ENCODE results near the gene ZCCHC24.

Gene ZCCHC24

DNA sequence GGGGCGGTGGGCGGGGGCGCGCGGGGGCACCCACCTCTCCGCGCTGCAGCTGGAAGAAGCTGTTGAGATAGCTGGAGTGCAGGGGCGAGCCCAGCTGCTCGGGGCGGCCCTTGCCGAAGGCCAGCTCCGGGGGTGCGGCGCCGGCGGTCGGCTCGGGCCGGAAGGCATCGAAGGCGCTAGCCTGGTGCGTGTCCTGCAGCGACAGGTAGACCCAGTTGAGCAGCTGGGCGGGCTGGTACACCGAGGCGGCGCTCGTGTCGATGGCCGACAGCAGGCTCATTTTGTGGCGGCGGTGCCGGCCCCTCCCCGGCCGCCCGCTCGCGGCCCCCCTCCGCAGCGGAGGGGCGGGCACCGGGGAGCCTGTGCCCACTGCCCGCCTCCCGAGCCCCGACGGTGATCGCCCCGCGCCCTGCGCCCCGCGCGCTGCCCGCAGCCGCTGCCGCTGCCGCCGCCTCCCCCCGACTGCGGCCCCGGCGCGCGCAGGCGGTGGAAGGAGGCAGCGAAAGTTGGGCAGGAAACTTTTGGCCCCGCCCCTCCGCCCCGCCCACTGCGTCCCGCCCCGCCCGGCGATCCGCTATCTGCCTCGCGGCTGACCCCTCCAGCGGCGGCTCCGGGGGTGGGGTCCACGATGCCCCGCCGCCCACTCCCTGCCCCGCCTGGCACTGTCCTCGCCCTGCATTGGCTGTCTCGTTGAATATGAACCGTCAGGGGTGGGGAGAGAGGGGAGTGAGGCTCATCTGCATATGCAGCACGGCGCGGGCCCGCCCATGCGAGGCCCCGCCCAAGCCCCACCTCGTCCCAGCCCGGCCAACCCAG, at the start of gene ZCCHC24:
ZCCHC24 (minus strand) TSS at position 464 of the 816 bp plus-strand sequence; CDS start at position 280, 184 bp downstream.
- H3K36me3 Mint-ChIP-seq (ENCODE audit: low read depth): peaks cover 12% of the 10 kb centered on the region
- H3K4me1 Mint-ChIP-seq: peaks cover 70% of the 10 kb centered on the region
- peak within 1 kb of the TSS; percentile 79 to 99 (median 97) for H3K27ac Mint-ChIP-seq
- H3K4me3 Mint-ChIP-seq: peak within 1 kb of the TSS; percentile 87 to 96 (median 91)
- TF ChIP-seq, protein P1, sequence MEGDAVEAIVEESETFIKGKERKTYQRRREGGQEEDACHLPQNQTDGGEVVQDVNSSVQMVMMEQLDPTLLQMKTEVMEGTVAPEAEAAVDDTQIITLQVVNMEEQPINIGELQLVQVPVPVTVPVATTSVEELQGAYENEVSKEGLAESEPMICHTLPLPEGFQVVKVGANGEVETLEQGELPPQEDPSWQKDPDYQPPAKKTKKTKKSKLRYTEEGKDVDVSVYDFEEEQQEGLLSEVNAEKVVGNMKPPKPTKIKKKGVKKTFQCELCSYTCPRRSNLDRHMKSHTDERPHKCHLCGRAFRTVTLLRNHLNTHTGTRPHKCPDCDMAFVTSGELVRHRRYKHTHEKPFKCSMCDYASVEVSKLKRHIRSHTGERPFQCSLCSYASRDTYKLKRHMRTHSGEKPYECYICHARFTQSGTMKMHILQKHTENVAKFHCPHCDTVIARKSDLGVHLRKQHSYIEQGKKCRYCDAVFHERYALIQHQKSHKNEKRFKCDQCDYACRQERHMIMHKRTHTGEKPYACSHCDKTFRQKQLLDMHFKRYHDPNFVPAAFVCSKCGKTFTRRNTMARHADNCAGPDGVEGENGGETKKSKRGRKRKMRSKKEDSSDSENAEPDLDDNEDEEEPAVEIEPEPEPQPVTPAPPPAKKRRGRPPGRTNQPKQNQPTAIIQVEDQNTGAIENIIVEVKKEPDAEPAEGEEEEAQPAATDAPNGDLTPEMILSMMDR (IDR thresholded peaks at IDR 0.05; ENCODE audit: unreplicated experiment in 3 of 3): no peak
- H3K27me3 Mint-ChIP-seq (ENCODE audit: low read depth): peaks cover 3% of the 10 kb centered on the region
- no peaks in the 10 kb centered on the region for H3K9me3 Mint-ChIP-seq

GRCh38 chr10:79493806-79494205, 48.4 kb upstream of the ZCCHC24 start:
- Mint-ChIP-seq H3K4me3 (no peak overlapping the region), H3K36me3 (ENCODE audit: low read depth) (no peaks in the 10 kb centered on the region), H3K27ac (peak overlapping the region; percentile 0 to 88 (median 53)), H3K9me3 (no peaks in the 10 kb centered on the region), H3K4me1 (peaks cover 77% of the 10 kb centered on the region), H3K27me3 (ENCODE audit: low read depth) (no peaks in the 10 kb centered on the region)
- TF ChIP-seq, protein P1 (IDR thresholded peaks at IDR 0.05; ENCODE audit: unreplicated experiment in 3 of 3): no peak

DNA sequence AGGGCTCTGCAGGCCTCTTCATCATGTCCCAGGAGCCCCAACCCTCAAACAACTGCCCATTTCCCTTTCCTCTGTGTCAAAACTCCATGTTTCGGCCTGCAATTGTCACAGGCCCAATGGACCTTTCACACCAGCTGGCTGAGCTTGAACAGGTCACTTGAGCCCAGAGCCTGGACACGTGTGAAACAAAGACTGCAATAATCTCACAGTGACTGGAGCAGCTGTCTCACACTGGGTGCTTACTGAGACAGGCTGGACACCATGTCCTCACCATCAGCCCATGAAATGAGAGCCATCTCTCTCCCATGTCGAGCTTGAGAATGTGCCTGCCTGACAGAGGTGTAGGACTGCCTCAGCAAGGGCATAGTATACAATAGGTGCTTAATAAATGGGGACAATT, 47.4 kb upstream of the ZCCHC24 start:
- Mint-ChIP-seq H3K36me3 (ENCODE audit: low read depth) (no peaks in the 10 kb centered on the region), H3K27ac (peak overlapping the region; percentile 53 to 88 (median 85)), H3K4me3 (no peak overlapping the region), H3K4me1 (peaks cover 82% of the 10 kb centered on the region), H3K9me3 (no peaks in the 10 kb centered on the region), H3K27me3 (ENCODE audit: low read depth) (peaks cover 5% of the 10 kb centered on the region)
- TF ChIP-seq, protein P1 (IDR thresholded peaks at IDR 0.05; ENCODE audit: unreplicated experiment in 3 of 3): no peak

- Mint-ChIP-seq H3K4me1 (peaks cover 81% of the 10 kb centered on the region), H3K9me3 (no peaks in the 10 kb centered on the region), H3K27me3 (ENCODE audit: low read depth) (peaks cover 6% of the 10 kb centered on the region), H3K27ac (peak overlapping the region; percentile 53 to 88 (median 85)), H3K4me3 (no peak overlapping the region), H3K36me3 (ENCODE audit: low read depth) (no peaks in the 10 kb centered on the region)
- TF ChIP-seq, protein P1 (IDR thresholded peaks at IDR 0.05; ENCODE audit: unreplicated experiment in 3 of 3): no peak
Observed at GRCh38 chr10:79492256-79492655, 46.8 kb upstream of the ZCCHC24 start.

DNA sequence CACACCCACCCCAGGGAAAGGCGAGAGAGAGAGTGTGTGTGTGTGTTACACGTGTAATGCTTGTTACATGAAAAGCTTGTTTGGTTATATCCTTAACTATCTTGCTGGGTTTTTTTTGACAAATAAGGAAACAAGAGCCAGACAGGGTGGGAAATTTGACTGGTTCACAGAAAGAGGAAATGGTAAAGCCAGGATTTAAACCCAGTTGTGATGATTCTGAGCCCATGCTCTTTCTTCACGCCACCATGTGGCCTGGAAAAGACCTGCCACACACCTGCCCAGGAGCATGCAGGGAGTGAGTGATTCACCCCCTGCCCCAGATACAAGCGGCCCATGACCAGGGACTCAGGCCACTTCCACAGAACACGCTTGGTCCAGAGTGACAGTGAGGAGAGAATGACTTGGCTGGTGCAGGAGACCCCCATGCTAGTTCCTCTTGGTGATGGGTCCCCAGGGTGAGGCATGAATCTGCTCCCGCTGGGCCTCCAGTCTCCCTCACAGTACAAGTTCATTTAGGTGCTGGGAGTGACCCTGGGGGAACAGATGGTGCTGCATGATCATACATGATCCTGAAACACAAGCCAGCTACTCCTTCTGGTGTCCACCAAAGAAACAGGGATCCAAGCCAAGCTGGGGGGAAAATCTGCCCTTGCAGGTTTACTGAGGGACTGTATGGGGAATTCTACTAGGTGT, 45.9 kb upstream of the ZCCHC24 start:
- H3K4me3 Mint-ChIP-seq: peak overlapping the region in 1 of 3 experiments; percentile 6
- H3K4me1 Mint-ChIP-seq: peaks cover 84% of the 10 kb centered on the region

More for the DNA sequence above, 45.9 kb upstream of the ZCCHC24 start:
- Mint-ChIP-seq H3K27me3 (ENCODE audit: low read depth) (peaks cover 6% of the 10 kb centered on the region), H3K9me3 (no peaks in the 10 kb centered on the region), H3K27ac (peak overlapping the region; percentile 83 to 92 (median 88)), H3K36me3 (ENCODE audit: low read depth) (no peaks in the 10 kb centered on the region)
- TF ChIP-seq, protein P1 (IDR thresholded peaks at IDR 0.05; ENCODE audit: unreplicated experiment in 3 of 3): no peak
